ENCODE measurements around the gene CWC15.

- TF ChIP-seq, protein P1, sequence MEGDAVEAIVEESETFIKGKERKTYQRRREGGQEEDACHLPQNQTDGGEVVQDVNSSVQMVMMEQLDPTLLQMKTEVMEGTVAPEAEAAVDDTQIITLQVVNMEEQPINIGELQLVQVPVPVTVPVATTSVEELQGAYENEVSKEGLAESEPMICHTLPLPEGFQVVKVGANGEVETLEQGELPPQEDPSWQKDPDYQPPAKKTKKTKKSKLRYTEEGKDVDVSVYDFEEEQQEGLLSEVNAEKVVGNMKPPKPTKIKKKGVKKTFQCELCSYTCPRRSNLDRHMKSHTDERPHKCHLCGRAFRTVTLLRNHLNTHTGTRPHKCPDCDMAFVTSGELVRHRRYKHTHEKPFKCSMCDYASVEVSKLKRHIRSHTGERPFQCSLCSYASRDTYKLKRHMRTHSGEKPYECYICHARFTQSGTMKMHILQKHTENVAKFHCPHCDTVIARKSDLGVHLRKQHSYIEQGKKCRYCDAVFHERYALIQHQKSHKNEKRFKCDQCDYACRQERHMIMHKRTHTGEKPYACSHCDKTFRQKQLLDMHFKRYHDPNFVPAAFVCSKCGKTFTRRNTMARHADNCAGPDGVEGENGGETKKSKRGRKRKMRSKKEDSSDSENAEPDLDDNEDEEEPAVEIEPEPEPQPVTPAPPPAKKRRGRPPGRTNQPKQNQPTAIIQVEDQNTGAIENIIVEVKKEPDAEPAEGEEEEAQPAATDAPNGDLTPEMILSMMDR (IDR thresholded peaks at IDR 0.05) = no peak
- TF ChIP-seq POLR2A (IDR thresholded peaks at IDR 0.05) = no peak
Observed at GRCh38 chr11:94987378-94987777, 14.0 kb upstream of the CWC15 start.

All from ovary (tissue), 3 donors.